GM13976 (cell line): ENCODE measurements around the gene ST3GAL5.
"Not testable (repeated sequence)": the region's sequence is repeated elsewhere in the genome, so short reads cannot be mapped to it uniquely, and the experiment has no call there.

ENCODE experiments used
- DNase-seq: peaks from one replicate; pipeline ENCODE4 v3.0.0; 2012; ENCODE audit warnings: low spot score
- CTCF ChIP-seq: IDR thresholded peaks from 2 replicates; pipeline ENCODE4 v1.5.1; 2012; ENCODE audit warnings: borderline replicate concordance, mild to moderate bottlenecking; ENCODE audit not compliant: insufficient read depth; ENCODE audit errors: extremely low read depth, missing control alignments, control extremely low read depth
- in situ Hi-C: fragments of 300-500 bp; cut with MboI; formaldehyde crosslinking; loops from one replicate; pipeline ENCODE4 v1.12.0; 2022; ENCODE audit warnings: low sequenced_read_pairs, mixed read lengths, inconsistent platforms; ENCODE audit not compliant: unreplicated experiment

ST3GAL5 gene

DNA sequence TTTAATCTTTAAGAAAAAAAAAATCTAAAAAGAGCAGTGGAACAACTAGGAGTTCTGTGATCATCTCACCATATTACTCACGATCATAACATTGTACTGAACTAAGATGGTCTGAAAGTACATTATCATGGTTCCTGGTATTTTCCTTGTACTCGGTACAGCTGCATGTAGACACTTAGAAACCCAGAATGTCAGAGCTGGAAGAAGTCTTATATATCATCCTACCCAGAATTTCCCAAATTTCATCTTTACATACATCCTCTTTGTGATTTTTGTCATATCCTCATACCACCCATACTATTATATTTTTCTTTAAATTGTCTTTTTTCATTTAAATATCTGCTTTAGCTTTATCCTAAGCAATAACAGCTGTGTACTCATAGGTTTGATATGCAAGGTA lies 12.4 kb upstream of the ST3GAL5 start:
- no peak for DNase-seq
- in situ Hi-C loops: no loop called here
- TF ChIP-seq CTCF: no peak

DNA sequence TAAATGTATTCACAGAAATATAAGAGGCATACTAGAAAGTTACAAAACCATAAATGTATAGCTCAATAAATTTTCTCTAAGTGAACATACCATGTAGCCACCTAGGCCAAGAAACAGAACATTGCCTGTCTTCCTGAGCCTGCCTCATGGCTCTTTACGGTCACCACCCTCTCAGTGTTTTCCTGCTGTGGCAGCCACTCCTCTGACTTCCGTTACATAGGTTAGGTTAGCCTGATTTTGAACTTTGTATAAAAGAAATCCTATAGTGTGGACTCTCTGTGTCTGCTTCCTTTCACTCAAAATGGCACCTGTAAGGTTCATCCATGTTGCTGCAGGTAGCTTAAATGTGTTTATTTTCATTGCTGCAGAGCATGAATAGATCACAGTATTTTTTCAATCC lies 11.6 kb upstream of the ST3GAL5 start:
- no peak for DNase-seq
- in situ Hi-C loops: no loop called here
- no peak for TF ChIP-seq CTCF

- DNase-seq: no peak
- no peak for TF ChIP-seq CTCF
- in situ Hi-C loops: no loop called here
Measured at GRCh38 chr2:85899849-85900248, 11.1 kb upstream of the ST3GAL5 start.

DNA sequence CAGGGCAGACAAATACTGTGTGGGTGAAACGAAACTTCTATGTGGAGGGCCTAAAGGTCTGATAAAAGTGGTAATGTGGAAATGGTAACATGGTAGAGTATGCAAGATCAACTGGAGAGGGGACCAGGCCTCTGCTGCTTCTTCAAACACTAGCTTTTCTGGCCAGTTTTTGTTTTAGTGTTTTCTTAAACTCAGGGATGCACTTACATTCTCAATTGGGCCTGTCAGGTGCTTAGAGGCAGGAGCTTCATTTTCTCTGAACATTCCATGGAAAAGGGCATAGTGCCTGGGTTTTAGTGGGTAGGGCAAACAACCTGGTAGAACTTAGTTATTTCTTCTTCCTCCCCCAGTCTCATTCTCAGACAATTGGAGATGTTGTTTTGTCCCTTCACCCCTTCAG lies 10.5 kb upstream of the ST3GAL5 start:
- TF ChIP-seq CTCF: no peak
- no peak for DNase-seq
- in situ Hi-C loops: no loop called here

DNA sequence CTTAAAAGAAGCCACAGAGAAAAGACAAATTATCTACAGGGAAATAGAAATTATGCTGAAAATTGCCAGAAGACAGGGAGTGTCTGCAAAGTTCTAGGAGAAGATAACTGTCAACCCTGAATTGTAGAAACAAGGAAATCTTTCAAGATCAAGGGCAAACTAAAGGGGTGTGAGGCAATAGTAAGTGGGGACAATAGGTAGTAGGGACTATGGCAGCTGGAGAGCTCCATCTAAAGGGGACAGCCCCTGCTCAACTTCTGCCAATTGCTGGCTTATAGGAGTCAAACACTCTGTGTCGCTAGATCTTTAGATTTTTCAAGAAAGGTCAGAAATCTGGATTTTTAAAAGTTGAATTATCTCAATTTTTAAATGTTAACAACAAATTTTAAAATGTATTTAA lies 10.1 kb upstream of the ST3GAL5 start:
- no peak for TF ChIP-seq CTCF
- DNase-seq: no peak
- in situ Hi-C loops: no loop called here

DNA sequence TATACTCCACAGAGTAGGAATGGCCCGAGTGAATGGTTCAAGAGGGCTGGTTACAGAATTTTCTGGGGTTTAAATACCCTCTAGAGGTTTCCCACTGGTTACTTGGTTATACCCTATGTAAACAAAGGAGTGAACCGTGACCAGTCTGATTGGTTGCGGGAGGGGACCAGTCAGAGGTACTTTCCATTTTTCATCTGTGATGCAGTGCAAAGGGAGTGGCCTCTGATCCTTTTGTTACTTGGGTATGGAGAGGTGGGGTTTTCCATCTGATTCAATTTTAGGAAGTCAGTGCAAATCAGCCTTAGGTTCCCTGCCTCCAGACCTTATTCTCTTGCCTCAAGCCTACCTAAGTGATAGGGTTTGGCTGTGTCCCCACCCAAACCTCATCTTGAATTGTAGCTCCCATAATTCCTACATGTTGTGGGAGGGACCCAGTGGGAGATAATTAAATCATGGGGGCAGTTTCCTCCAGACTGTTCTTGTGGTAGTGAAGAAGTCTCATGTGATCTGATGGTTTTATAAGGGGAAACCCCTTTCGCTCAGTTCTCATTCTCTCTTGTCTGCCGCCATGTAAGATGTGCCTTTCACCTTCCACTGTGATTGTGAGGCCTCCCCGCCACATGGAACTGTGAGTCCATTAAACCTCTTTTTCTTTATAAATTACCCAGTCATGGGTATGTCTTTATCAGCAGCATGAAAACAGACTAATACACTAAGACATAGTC lies 5.9 kb upstream of the ST3GAL5 start:
- not testable (repeated sequence) for DNase-seq

GRCh38 chr2:85893428-85894258 lies 4.9 kb upstream of the ST3GAL5 start:
- in situ Hi-C loops: no loop called here
- no peak for TF ChIP-seq CTCF
- no peak for DNase-seq

More for the DNA sequence above, 5.9 kb upstream of the ST3GAL5 start:
- in situ Hi-C loops: not testable (repeated sequence)
